HG03521 (cell line): Measurements from ENCODE around the gene SNAPC2.
"Not testable (repeated sequence)": the region's sequence is repeated elsewhere in the genome, so short reads cannot be mapped to it uniquely, and the experiment has no call there.

Experiments
- ATAC-seq: cut with Tn5 transposase; IDR thresholded peaks from one replicate; pipeline ENCODE4 v1.9.1; 2021; ENCODE audit warnings: mild to moderate bottlenecking, moderate library complexity; ENCODE audit not compliant: unreplicated experiment

Gene SNAPC2

GRCh38 chr19:7921302-7921966 is 1.3 kb downstream of the SNAPC2 start:
- ATAC-seq, result no peak

GRCh38 chr19:7921967-7922835 is 2.1 kb downstream of the SNAPC2 start:
- ATAC-seq, result no peak

GRCh38 chr19:7922836-7923195 is 2.7 kb downstream of the SNAPC2 start:
- no peak for ATAC-seq

- ATAC-seq, result no peak
Observed at GRCh38 chr19:7923295-7924191, 3.4 kb downstream of the SNAPC2 start.

GRCh38 chr19:7924241-7924640 is 4.1 kb downstream of the SNAPC2 start:
- no peak for ATAC-seq

GRCh38 chr19:7924651-7925170 is 4.6 kb downstream of the SNAPC2 start:
- ATAC-seq, result no peak

- no peak for ATAC-seq
Observed at GRCh38 chr19:7925171-7925851, 5.2 kb downstream of the SNAPC2 start.

- ATAC-seq, result peak; percentile 37
Observed at GRCh38 chr19:7926021-7926726, 6.0 kb downstream of the SNAPC2 start, which contains the start of gene CTXN1. CTXN1 (minus strand) TSS chr19:7926135; CDS start chr19:7925538, 597 bp downstream.

- no peak for ATAC-seq
Observed at GRCh38 chr19:7926727-7927604, 6.8 kb downstream of the SNAPC2 start.

- no peak for ATAC-seq
Observed at GRCh38 chr19:7927605-7928333, 7.6 kb downstream of the SNAPC2 start.

- no peak for ATAC-seq
Observed at GRCh38 chr19:7928334-7928706, 8.2 kb downstream of the SNAPC2 start.

- ATAC-seq, result no peak
Observed at GRCh38 chr19:7928741-7929701, 8.9 kb downstream of the SNAPC2 start.

- not testable (repeated sequence) for ATAC-seq
Observed at GRCh38 chr19:7930030-7930429, 9.9 kb downstream of the SNAPC2 start.

GRCh38 chr19:7930765-7931164 is 10.6 kb downstream of the SNAPC2 start:
- ATAC-seq, result no peak

GRCh38 chr19:7931221-7932061 is 11.3 kb downstream of the SNAPC2 start:
- ATAC-seq, result no peak

- no peak for ATAC-seq
Observed at GRCh38 chr19:7932276-7932929, 12.3 kb downstream of the SNAPC2 start.
